CD4-positive, alpha-beta T cell (primary cell): ENCODE data around the gene GBP1. TPM values are rescaled to one million over a fixed set of nuclear protein-coding genes. Genes with fewer than 3 reads are reported as not detected.
"Not testable (repeated sequence)": the region's sequence is repeated elsewhere in the genome, so short reads cannot be mapped to it uniquely, and the experiment has no call there.

Experiments
- ATAC-seq: fragments of 200-7000 bp; cut with Tn5 transposase; one replicate; pipeline ENCODE4 v1.10.0; 2022; ENCODE audit warnings: mild to moderate bottlenecking; ENCODE audit not compliant: poor library complexity
- CTCF ChIA-PET: fragments of 350-600 bp; sonication (Branson Sonifier 250); formaldehyde crosslinking; loops from one replicate; lab custom pipeline; 2021; ENCODE audit warnings: antibody characterized with exemption, inconsistent platforms; lab: Charles Lee
- POLR2A ChIA-PET: fragments of 350-600 bp; sonication (Branson Sonifier 250); formaldehyde crosslinking; loops from one replicate; lab custom pipeline; 2021; ENCODE audit warnings: antibody characterized with exemption, inconsistent platforms; lab: Charles Lee
- DNase-seq, 14 experiments: peaks; one replicate each; pipeline ENCODE4 v3.0.0-alpha.2; 2013 to 2020; ENCODE audit warnings: mixed read lengths in 2 of 14
- H3K27ac ChIP-seq, 2 donors: one replicate each; pipeline versions ENCODE4 v1.5.1 to v1.7.0; 2013; ENCODE audit warnings: low read length in 2 of 2, low read depth in 1 of 2, mild to moderate bottlenecking in 1 of 2
- H3K27me3 ChIP-seq, 2 experiments: 1 replicate in 1 of 2; 2 replicates in 1 of 2; pipeline versions ENCODE4 v1.6.1 to v1.7.0; 2013; ENCODE audit warnings: low read length in 2 of 2, control low read depth in 1 of 2, mild to moderate bottlenecking in 1 of 2, moderate library complexity in 1 of 2; ENCODE audit not compliant: insufficient read depth in 2 of 2, control insufficient read depth in 1 of 2
- H3K36me3 ChIP-seq: one replicate; pipeline ENCODE4 v1.6.1; 2013; ENCODE audit warnings: low read length, control low read depth; ENCODE audit not compliant: insufficient read depth
- H3K4me1 ChIP-seq: one replicate; pipeline ENCODE4 v1.6.1; 2013; ENCODE audit warnings: low read length, control low read depth; ENCODE audit not compliant: insufficient read depth
- H3K4me3 ChIP-seq: one replicate; pipeline ENCODE4 v1.5.1; 2013; ENCODE audit warnings: mild to moderate bottlenecking, low read length, moderate library complexity
- H3K9me3 ChIP-seq, 2 experiments: 1 replicate in 1 of 2; 2 replicates in 1 of 2; pipeline versions ENCODE4 v1.6.1 to v1.7.0; 2013; ENCODE audit warnings: low read length in 2 of 2, mild to moderate bottlenecking in 2 of 2, control low read depth in 1 of 2, moderate library complexity in 1 of 2; ENCODE audit not compliant: control insufficient read depth in 1 of 2, insufficient read depth in 1 of 2
- H3K27ac Mint-ChIP-seq: one replicate; pipeline ENCODE4 v1.8.0; 2020; ENCODE audit warnings: mixed read lengths
- H3K27me3 Mint-ChIP-seq: one replicate; pipeline ENCODE4 v1.8.0; 2021; ENCODE audit warnings: mixed read lengths
- H3K36me3 Mint-ChIP-seq: one replicate; pipeline ENCODE4 v1.8.0; 2021; ENCODE audit warnings: low read depth, mixed read lengths
- H3K4me1 Mint-ChIP-seq: one replicate; pipeline ENCODE4 v1.8.0; 2021; ENCODE audit warnings: low read depth, mixed read lengths
- H3K4me3 Mint-ChIP-seq: one replicate; pipeline ENCODE4 v1.8.0; 2020; ENCODE audit warnings: mild to moderate bottlenecking, mixed read lengths
- H3K9me3 Mint-ChIP-seq: one replicate; pipeline ENCODE4 v1.8.0; 2020; ENCODE audit warnings: mixed read lengths
- CTCF ChIP-seq: fragments of 200-600 bp; IDR thresholded peaks from one replicate; pipeline ENCODE4 v1.8.0; 2022; ENCODE audit warnings: antibody characterized with exemption, mild to moderate bottlenecking
- intact Hi-C, 2 experiments: fragments of 100-400 bp; cut with DNase I in 1 of 2; cut with micrococcal nuclease in 1 of 2; formaldehyde crosslinking; loops; one replicate each; pipeline versions ENCODE4 v1.15.1 to v1.9.0; 2023 to 2025; cut with DNase I, micrococcal nuclease
- total RNA-seq, 174 experiments: library from RNA in 2 of 174; stranded (reverse) in 2 of 174; gene quantifications; one replicate each; pipeline ENCODE4 v1.2.3 and lab custom pipeline; 2021 to 2026

GBP1 gene
- total RNA-seq, 2 experiments from 2014 or later = 15.5 to 16.5 TPM

- H3K27ac Mint-ChIP-seq = peak overlapping the region; percentile 28
- H3K4me1 Mint-ChIP-seq = peaks cover 80% of the 10 kb centered on the region
- Histone ChIP-seq H3K36me3 (no peaks in the 10 kb centered on the region), H3K27ac (no peak overlapping the region), H3K27me3 (no peaks in the 10 kb centered on the region), H3K9me3 (peaks cover 0 to 5% of the 10 kb centered on the region in 2 experiments), H3K4me3 (no peak overlapping the region), H3K4me1 (peaks cover 25% of the 10 kb centered on the region)
- POLR2A ChIA-PET = interaction anchor here (2.6 kb wide), 1 partner anchor 13 kb away, joined by 25 read pairs; the partner anchor contains the start of gene GBP3
- H3K27me3 Mint-ChIP-seq = no peaks in the 10 kb centered on the region
- H3K36me3 Mint-ChIP-seq = peaks cover 14% of the 10 kb centered on the region
- no peak for DNase-seq
- H3K4me3 Mint-ChIP-seq = no peak overlapping the region
- intact Hi-C loops = no loop called here
- no peak for TF ChIP-seq CTCF
- ATAC-seq = no peak
- peaks cover 7% of the 10 kb centered on the region for H3K9me3 Mint-ChIP-seq
- CTCF ChIA-PET = no interaction called here
Measured at GRCh38 chr1:89035080-89035479, 29.9 kb downstream of the GBP1 start.

DNA sequence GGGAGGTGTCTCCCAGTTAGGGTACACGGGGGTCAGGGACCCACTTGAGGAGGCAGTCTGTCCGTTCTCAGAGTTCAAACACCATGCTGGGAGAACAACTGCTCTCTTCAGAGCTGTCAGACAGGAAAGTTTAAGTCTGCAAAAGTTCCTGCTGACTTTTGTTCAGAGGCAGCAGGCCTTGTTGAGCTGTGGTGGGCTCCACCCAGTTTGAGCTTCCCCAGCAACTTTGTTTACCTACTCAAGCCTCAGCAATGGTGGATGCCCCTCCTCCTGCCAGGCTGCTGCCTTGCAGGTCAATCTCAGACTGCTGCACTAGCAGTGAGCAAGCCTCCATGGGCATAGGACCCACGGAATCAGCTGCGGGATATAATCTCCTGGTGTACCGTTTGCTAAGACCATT, 31.0 kb downstream of the GBP1 start:
- ChIA-PET POLR2A (interaction anchor here (0.8 to 2.6 kb wide), 6 partner anchors 9 to 575 kb away, joined by 3 to 25 read pairs (median 4); partner anchors contain the start of genes GBP1 and GBP3), CTCF (interaction anchor here (0.9 kb wide), 1 partner anchor 12 kb away, joined by 6 read pairs; no protein-coding TSS in a partner anchor)
- H3K9me3 Mint-ChIP-seq, intact Hi-C loops, H3K9me3 ChIP-seq, ATAC-seq, H3K4me3 ChIP-seq, H3K27ac ChIP-seq, H3K27me3 ChIP-seq, H3K36me3 ChIP-seq, H3K27me3 Mint-ChIP-seq: not testable (repeated sequence)
- H3K36me3 Mint-ChIP-seq = peaks cover 12% of the 10 kb centered on the region
- H3K4me3 Mint-ChIP-seq = peak overlapping the region; percentile 18
- peaks cover 80% of the 10 kb centered on the region for H3K4me1 Mint-ChIP-seq
- H3K27ac Mint-ChIP-seq = peak overlapping the region; percentile 28
- H3K4me1 ChIP-seq = peaks cover 18% of the 10 kb centered on the region
- peak in 10 of 14 experiments; percentile 10 to 64 (median 26) for DNase-seq

DNA sequence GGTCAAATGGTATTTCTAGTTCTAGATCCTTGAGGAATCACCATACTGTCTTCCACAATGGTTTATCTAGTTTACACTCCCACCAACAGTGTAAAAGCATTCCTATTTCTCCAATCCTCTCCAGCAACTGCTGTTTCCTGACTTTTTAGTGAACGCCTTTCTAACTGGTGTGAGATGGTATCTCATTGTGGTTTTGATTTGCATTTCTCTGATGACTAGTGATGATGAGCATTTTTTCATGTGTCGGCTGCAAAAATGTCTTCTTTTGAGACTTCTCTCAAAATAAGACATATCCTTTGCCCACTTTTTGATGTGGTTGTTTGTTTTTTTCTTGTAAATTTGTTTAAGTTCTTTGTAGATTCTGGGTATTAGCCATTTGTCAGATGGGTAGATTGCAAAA, 36.0 kb downstream of the GBP1 start:
- H3K36me3 ChIP-seq, H3K4me1 ChIP-seq, H3K27me3 Mint-ChIP-seq, H3K9me3 ChIP-seq, H3K27ac ChIP-seq, CTCF ChIA-PET, H3K27me3 ChIP-seq, H3K9me3 Mint-ChIP-seq, POLR2A ChIA-PET, H3K4me3 ChIP-seq: not testable (repeated sequence)
- Mint-ChIP-seq H3K4me1 (peaks cover 58% of the 10 kb centered on the region), H3K4me3 (peak overlapping the region; percentile 47), H3K36me3 (peaks cover 11% of the 10 kb centered on the region), H3K27ac (peak overlapping the region; percentile 79)
- ATAC-seq (peak; percentile 55), DNase-seq (peak in 4 of 14 experiments; percentile 15 to 75 (median 28))
- intact Hi-C loops = loop anchor here in 1 of 2 experiments (5.0 kb wide), 1 partner anchor 38 kb away; the partner anchor contains the start of gene GBP1

DNA sequence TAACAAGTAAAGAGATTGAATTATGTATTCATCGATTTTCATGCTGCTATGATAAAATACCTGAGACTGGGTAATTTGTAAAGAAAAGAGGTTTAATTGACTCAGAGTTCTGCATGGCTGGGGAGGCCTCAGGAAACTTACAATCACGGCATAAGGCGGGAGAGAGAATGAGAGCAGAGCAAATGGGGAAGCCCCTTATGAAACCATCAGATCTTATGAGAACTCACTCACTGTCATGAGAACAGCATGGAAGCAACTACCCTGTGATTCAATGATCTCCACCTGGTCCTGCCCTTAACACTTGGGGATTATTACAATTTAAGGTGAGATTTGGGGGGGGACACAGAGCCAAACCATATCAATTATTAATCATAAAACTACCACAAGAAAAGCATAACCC, 39.1 kb downstream of the GBP1 start:
- no peaks in the 10 kb centered on the region for H3K27me3 Mint-ChIP-seq
- peaks cover 5% of the 10 kb centered on the region for H3K9me3 Mint-ChIP-seq
- Histone ChIP-seq H3K27ac (no peak overlapping the region), H3K36me3 (no peaks in the 10 kb centered on the region), H3K27me3 (no peaks in the 10 kb centered on the region), H3K9me3 (peaks cover 0 to 4% of the 10 kb centered on the region in 2 experiments), H3K4me3 (no peak overlapping the region), H3K4me1 (peaks cover 11% of the 10 kb centered on the region)
- no peak overlapping the region for H3K27ac Mint-ChIP-seq
- intact Hi-C loops = loop anchor here (2.0 to 5.0 kb wide), 2 partner anchors 15 to 41 kb away; partner anchors contain the start of gene GBP1 (in 1 of the 2)
- H3K4me3 Mint-ChIP-seq = no peak overlapping the region
- CTCF ChIA-PET = no interaction called here
- ATAC-seq = no peak
- no peak for TF ChIP-seq CTCF
- H3K36me3 Mint-ChIP-seq = peaks cover 24% of the 10 kb centered on the region
- peaks cover 48% of the 10 kb centered on the region for H3K4me1 Mint-ChIP-seq
- POLR2A ChIA-PET = no interaction called here
- DNase-seq = no peak
